ENCODE data around the gene INPP5A.

INPP5A gene

DNA sequence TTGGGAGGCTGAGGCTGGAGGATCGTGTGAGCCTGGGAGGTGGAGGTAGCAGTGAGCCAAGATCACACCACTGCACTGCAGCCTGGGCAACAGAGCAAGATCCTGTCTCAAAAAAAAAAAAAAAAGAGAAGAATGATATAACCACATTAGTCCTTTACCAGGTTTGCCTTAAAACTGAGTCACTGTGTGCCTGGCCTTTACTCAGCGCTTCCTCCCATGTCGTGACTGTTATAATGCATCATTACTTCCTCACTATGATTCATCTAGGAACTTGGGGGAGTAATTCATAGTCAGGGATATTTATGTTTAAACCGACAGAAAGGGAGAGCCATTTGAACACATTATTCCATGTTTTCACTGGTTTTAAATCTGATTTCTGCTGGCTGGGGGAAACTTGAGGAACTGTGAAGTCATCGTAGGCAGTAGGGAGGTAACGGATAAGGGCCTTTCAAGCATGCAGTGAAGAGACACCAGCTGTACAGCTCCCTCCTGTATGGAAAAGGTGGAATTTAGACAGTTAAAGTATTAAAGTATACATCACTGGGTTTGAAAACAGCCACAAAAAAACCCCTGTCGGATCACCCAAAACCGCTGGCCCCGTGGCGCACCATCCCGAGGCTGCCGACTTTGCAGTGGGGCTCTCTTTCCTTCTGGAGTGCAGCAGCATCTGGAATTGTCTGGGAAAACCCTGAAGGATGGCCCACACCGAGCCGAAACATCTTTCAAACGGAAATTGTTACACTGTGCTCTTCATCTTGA lies 128.5 kb downstream of the INPP5A start:
- H3K27me3 ChIP-seq (ENCODE audit: control insufficient read depth, low read length) = no peaks in the 10 kb centered on the region

DNA sequence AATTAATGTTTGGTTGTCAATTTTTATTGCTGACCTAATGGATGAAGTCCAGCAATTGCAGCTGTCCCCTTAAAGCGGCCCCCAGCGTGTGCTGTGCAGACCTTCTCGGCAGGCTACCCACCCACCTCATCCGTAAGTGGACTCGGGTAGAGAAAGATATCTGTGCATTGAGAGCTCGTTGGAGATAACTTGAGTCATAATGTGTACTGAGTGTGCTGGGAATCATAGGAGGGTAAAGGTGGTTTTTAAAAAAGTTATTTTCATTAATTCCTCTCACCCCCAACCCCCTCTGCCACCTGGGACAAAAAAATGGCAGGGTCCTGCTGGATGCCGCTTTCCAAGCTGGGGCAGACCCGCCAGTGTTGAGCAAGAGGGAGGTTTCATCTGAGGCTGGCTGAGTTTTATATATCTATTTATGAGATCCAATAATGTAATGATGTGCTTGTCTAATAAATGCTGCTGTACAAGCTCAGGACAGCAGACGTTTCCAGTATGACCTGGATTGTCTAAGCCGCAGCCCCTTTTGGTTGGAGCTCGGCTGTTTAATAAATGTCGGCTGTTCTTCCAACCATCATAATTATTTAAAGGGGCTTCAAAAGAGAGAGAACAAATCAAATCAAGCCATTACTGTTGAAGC lies 129.2 kb downstream of the INPP5A start:
- TF ChIP-seq, protein P1, sequence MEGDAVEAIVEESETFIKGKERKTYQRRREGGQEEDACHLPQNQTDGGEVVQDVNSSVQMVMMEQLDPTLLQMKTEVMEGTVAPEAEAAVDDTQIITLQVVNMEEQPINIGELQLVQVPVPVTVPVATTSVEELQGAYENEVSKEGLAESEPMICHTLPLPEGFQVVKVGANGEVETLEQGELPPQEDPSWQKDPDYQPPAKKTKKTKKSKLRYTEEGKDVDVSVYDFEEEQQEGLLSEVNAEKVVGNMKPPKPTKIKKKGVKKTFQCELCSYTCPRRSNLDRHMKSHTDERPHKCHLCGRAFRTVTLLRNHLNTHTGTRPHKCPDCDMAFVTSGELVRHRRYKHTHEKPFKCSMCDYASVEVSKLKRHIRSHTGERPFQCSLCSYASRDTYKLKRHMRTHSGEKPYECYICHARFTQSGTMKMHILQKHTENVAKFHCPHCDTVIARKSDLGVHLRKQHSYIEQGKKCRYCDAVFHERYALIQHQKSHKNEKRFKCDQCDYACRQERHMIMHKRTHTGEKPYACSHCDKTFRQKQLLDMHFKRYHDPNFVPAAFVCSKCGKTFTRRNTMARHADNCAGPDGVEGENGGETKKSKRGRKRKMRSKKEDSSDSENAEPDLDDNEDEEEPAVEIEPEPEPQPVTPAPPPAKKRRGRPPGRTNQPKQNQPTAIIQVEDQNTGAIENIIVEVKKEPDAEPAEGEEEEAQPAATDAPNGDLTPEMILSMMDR (IDR thresholded peaks at IDR 0.05; ENCODE audit: low read depth, low read length, poor library complexity, severe bottlenecking) = no peak
- TF ChIP-seq EZH2phosphoT487 (IDR thresholded peaks at IDR 0.05; ENCODE audit: borderline replicate concordance, low read length) = no peak
- H3K9me2 ChIP-seq (replicated peaks; ENCODE audit: control insufficient read depth, low read length) = no peaks in the 10 kb centered on the region
- H3K27ac ChIP-seq (ENCODE audit: low read depth, low read length) = no peak overlapping the region
- H3K4me1 ChIP-seq (ENCODE audit: control insufficient read depth, low read length) = no peaks in the 10 kb centered on the region
- no peaks in the 10 kb centered on the region for H3K79me2 ChIP-seq (ENCODE audit: control insufficient read depth, low read length)
- H3K27me3 ChIP-seq (ENCODE audit: control insufficient read depth, low read length) = no peaks in the 10 kb centered on the region
- no peaks in the 10 kb centered on the region for H3F3A ChIP-seq (ENCODE audit: control insufficient read depth, insufficient read depth)
- no peaks in the 10 kb centered on the region for H3K9me3 ChIP-seq (ENCODE audit: control insufficient read depth, insufficient read depth, low read length)
- no peaks in the 10 kb centered on the region for H3K36me3 ChIP-seq (ENCODE audit: control insufficient read depth, low read length)
- H3K4me2 ChIP-seq (ENCODE audit: low read length) = no peak overlapping the region
- H3K4me3 ChIP-seq (ENCODE audit: low read length) = no peak overlapping the region
- no peaks in the 10 kb centered on the region for H4K20me1 ChIP-seq (ENCODE audit: control insufficient read depth, insufficient read depth, low read depth, low read length)

More for the DNA sequence above, 128.5 kb downstream of the INPP5A start:
- Histone ChIP-seq H3K9me3 (ENCODE audit: control insufficient read depth, insufficient read depth, low read length) (no peaks in the 10 kb centered on the region), H3K4me1 (ENCODE audit: control insufficient read depth, low read length) (no peaks in the 10 kb centered on the region), H3K9me2 (replicated peaks; ENCODE audit: control insufficient read depth, low read length) (no peaks in the 10 kb centered on the region), H3F3A (ENCODE audit: control insufficient read depth, insufficient read depth) (no peaks in the 10 kb centered on the region), H4K20me1 (ENCODE audit: control insufficient read depth, insufficient read depth, low read depth, low read length) (no peaks in the 10 kb centered on the region), H3K4me3 (ENCODE audit: low read length) (no peak overlapping the region), H3K79me2 (ENCODE audit: control insufficient read depth, low read length) (no peaks in the 10 kb centered on the region), H3K36me3 (ENCODE audit: control insufficient read depth, low read length) (no peaks in the 10 kb centered on the region), H3K4me2 (ENCODE audit: low read length) (no peak overlapping the region), H3K27ac (ENCODE audit: low read depth, low read length) (no peak overlapping the region)
- TF ChIP-seq, protein P1 (IDR thresholded peaks at IDR 0.05; ENCODE audit: low read depth, low read length, poor library complexity, severe bottlenecking) = no peak
- TF ChIP-seq EZH2phosphoT487 (IDR thresholded peaks at IDR 0.05; ENCODE audit: borderline replicate concordance, low read length) = no peak

DNA sequence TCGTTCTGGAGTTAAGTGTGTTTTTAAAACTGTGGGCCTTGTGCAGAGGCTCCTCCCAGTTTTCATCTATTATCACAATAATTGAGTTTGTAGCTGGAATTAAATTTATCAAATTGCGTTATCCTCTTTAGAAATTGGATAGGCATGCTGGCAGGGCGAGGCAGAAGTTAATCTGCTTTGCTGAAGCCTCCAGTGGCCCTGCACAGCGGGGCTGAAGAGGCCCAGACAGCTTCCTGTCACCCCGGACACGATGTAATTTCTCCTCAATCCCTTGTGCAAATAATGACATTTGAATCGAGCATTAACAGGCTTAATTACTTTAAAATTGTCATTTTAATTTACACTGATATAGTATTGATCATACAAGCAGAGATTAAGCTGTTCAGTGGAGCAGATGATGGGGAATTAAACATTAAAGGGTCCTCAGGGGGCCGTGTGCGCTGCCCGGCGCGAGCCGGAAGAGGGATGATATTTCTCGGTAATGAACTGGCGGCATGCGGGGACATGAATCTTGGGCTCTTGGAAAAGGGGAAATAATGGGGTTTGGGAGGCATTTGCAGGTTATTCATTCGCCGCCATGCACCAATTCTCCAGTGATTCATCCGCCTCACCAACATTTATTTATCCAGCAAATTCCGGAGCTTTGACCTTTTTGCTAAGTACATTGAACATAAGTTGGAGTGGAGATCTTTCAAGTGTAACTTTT lies 129.9 kb downstream of the INPP5A start:
- Histone ChIP-seq H3K9me2 (replicated peaks; ENCODE audit: control insufficient read depth, low read length) (no peaks in the 10 kb centered on the region), H3K9me3 (ENCODE audit: control insufficient read depth, insufficient read depth, low read length) (no peaks in the 10 kb centered on the region), H3F3A (ENCODE audit: control insufficient read depth, insufficient read depth) (no peaks in the 10 kb centered on the region), H3K27me3 (ENCODE audit: control insufficient read depth, low read length) (no peaks in the 10 kb centered on the region), H3K4me1 (ENCODE audit: control insufficient read depth, low read length) (no peaks in the 10 kb centered on the region), H3K4me2 (ENCODE audit: low read length) (no peak overlapping the region), H3K4me3 (ENCODE audit: low read length) (no peak overlapping the region), H3K27ac (ENCODE audit: low read depth, low read length) (no peak overlapping the region), H3K36me3 (ENCODE audit: control insufficient read depth, low read length) (no peaks in the 10 kb centered on the region), H3K79me2 (ENCODE audit: control insufficient read depth, low read length) (no peaks in the 10 kb centered on the region), H4K20me1 (ENCODE audit: control insufficient read depth, insufficient read depth, low read depth, low read length) (no peaks in the 10 kb centered on the region)
- TF ChIP-seq, protein P1 (IDR thresholded peaks at IDR 0.05; ENCODE audit: low read depth, low read length, poor library complexity, severe bottlenecking) = no peak
- TF ChIP-seq EZH2phosphoT487 (IDR thresholded peaks at IDR 0.05; ENCODE audit: borderline replicate concordance, low read length) = no peak

Data from DOHH2 (cell line).